GM21619 (cell line): Measurements from ENCODE around the gene UFC1.

Experiments used
- ATAC-seq: cut with Tn5 transposase; IDR thresholded peaks from one replicate; pipeline ENCODE4 v1.9.1; 2021; ENCODE audit not compliant: unreplicated experiment

Gene UFC1

GRCh38 chr1:161133220-161133740 is 20.5 kb upstream of the UFC1 start:
- no peak for ATAC-seq

GRCh38 chr1:161137881-161138280 is 15.9 kb upstream of the UFC1 start:
- ATAC-seq, result no peak

DNA sequence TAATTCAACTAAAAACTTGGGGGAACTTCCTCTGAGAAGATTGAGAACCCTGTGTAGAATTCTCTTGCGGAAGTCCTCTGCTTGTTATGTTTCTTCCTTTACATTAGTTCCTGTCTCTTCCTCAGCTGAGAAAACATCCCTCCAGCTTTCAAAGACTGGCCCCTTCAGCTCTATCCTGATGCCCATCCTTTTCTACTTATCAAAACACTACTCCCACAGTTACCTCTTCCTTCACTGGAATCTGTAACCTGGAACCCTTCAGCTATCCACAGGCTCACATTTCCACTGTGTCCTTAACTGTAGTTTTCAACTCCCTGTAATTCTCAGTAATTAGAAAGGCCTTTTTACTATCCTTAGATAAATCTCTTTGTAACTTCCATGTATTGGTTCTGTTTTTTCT is 15.3 kb upstream of the UFC1 start:
- no peak for ATAC-seq

GRCh38 chr1:161139766-161140165 is 14.0 kb upstream of the UFC1 start:
- no peak for ATAC-seq

GRCh38 chr1:161140755-161141400 is 12.9 kb upstream of the UFC1 start:
- ATAC-seq, result no peak

DNA sequence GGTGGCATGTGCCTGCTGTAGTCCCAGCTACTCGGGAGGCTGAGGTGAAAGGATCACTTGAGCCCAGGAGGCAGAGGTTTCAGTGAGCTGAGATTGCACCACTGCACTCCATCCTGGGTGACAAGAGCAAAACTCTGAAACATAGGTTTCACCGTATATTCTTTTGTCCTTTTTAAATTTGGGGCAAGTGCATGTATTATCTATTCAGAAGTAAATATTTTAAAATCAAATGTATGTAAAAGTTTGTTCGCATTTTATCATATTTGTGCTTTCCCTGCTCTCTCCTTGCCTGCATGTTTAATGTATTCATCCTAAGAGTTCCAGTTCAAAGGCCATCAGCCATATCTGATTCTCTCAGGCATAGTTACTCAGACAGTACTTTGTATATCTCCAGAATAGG is 7.9 kb upstream of the UFC1 start:
- ATAC-seq, result no peak

GRCh38 chr1:161153176-161153575 is 602 bp upstream of the UFC1 start:
- ATAC-seq, result no peak

DNA sequence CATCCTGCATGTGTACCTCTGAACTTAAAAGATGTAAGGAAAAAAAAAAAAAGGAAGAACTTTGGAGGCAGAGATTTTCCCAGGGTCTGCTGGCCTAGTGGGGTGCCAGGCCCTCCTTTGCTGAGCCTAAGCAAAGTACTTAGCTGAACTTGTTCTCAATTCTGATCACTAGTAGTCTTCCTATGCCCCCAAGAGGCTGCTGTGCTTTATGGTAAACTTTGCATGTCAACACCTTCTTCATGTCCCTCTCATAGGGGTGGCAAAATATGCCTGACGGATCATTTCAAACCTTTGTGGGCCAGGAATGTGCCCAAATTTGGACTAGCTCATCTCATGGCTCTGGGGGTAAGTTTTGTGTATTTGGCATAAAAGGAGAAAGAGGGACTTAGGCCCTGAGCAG is 4.1 kb downstream of the UFC1 start:
- ATAC-seq, result no peak

DNA sequence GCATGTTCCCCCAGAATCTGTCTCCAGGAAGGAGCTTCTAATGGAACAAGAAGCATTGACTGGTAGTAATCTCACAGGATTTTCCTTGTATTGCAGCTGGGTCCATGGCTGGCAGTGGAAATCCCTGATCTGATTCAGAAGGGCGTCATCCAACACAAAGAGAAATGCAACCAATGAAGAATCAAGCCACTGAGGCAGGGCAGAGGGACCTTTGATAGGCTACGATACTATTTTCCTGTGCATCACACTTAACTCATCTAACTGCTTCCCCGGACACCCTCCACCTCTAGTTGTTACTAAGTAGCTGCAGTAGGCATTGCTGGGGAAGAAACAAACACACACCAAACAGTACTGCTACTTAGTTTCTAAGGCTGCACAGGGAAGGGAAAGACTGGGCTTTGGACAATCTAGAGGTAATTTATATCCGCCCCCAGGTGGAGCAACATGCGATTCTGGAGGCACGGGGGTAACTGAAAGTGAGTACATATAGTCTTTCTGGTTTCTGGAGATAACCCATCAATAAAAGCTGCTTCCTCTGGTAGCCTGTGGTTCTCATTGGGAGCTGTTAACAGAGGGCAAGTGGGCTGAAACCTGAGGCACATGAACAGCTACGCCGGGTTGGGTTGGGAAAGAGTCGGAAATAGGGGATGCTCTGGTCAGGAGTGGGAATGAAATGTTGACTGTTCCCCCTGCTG is 4.7 kb downstream of the UFC1 start:
- ATAC-seq, result no peak

DNA sequence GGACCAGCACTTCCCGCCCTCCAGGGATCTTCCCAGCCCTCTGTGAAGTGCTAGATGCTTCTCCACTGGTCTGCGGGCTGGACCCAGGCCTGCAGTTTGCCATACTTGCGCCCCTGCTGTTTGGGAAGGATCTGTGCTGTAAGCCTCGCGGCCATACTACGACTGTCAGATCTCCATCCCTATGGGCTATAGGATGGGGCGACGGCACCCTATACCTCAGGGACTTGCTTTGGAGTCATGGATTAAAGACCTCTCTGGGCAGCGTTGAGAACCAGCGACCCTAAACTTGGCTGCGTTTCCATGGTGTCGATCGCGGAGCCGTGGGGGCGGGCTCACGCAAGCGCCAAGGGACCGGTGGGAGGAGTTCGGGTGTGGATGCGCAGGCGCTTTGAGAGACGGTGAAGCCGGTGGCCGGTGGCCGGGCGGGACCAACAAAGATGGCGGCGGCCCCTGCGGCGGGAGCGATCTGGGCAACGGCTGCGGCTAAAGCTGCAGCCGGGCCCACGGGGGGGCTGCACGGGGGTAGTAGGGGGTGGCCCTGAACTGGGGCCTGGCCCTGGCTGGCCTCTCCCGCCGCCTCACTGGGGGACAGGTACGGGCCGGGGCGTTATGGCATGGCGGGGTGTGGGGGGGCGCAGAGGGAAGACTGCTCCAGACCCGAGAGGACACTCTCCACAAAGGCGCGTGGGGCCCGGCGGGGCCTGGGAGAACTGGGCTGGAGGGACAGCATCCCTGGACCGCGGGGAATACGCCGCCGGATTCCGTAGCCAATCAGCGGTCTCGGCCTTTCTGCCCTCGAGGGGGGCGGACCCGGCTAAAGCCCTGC is 5.5 kb downstream of the UFC1 start, which contains the start of gene USP21:
TSS of gene USP21 (plus strand) at position 414 of the 826 bp plus-strand sequence. CDS start 1,141 bp downstream, outside the sequence.
- ATAC-seq, result peak; percentile 82

- no peak for ATAC-seq
Measured at GRCh38 chr1:161159913-161160243, 6.1 kb downstream of the UFC1 start.

DNA sequence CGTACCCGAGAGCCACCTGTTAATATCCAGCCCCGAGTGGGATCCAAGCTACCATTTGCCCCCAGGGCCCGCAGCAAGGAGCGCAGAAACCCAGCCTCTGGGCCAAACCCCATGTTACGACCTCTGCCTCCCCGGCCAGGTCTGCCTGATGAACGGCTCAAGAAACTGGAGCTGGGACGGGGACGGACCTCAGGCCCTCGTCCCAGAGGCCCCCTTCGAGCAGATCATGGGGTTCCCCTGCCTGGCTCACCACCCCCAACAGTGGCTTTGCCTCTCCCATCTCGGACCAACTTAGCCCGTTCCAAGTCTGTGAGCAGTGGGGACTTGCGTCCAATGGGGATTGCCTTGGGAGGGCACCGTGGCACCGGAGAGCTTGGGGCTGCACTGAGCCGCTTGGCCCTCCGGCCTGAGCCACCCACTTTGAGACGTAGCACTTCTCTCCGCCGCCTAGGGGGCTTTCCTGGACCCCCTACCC is 6.9 kb downstream of the UFC1 start:
- ATAC-seq, result no peak

GRCh38 chr1:161161652-161162051 is 7.9 kb downstream of the UFC1 start:
- ATAC-seq, result no peak

DNA sequence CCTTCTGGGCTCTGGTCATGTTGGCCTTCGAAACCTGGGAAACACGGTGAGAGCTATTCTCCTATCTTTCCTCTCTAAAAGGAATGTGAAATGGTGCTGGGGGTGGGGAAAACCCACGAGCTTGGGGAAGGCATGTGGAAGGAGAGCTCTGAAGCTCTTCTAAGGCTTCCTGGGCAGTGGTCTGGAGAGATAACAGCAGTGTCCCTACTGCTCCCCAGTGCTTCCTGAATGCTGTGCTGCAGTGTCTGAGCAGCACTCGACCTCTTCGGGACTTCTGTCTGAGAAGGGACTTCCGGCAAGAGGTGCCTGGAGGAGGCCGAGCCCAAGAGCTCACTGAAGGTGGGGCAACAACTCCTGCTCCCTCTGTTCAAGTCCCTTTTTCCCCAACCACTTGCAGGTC is 8.3 kb downstream of the UFC1 start:
- ATAC-seq, result no peak

DNA sequence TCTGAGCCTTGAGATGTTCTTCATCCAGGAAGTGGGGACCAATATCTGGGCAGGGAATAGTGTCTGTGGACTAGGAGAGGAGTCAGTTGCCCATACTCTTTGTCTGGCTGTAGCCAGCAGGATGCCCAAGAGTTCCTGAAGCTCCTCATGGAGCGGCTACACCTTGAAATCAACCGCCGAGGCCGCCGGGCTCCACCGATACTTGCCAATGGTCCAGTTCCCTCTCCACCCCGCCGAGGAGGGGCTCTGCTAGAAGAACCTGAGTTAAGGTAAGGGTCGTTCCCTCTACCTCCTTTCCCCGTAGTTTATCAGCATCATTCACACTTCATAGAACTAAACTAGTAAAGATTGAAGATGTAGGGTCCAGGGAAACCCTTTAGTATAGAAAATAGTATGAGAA is 9.0 kb downstream of the UFC1 start:
- ATAC-seq, result no peak

- no peak for ATAC-seq
Measured at GRCh38 chr1:161163793-161164192, 10.0 kb downstream of the UFC1 start.

GRCh38 chr1:161164901-161165610 is 11.3 kb downstream of the UFC1 start:
- ATAC-seq, result no peak

GRCh38 chr1:161165742-161166668 is 12.2 kb downstream of the UFC1 start, which contains the start of gene PPOX:
PPOX (plus strand) TSS chr1:161166426; CDS start chr1:161166848, 422 bp downstream.
- peak; percentile 94 for ATAC-seq

DNA sequence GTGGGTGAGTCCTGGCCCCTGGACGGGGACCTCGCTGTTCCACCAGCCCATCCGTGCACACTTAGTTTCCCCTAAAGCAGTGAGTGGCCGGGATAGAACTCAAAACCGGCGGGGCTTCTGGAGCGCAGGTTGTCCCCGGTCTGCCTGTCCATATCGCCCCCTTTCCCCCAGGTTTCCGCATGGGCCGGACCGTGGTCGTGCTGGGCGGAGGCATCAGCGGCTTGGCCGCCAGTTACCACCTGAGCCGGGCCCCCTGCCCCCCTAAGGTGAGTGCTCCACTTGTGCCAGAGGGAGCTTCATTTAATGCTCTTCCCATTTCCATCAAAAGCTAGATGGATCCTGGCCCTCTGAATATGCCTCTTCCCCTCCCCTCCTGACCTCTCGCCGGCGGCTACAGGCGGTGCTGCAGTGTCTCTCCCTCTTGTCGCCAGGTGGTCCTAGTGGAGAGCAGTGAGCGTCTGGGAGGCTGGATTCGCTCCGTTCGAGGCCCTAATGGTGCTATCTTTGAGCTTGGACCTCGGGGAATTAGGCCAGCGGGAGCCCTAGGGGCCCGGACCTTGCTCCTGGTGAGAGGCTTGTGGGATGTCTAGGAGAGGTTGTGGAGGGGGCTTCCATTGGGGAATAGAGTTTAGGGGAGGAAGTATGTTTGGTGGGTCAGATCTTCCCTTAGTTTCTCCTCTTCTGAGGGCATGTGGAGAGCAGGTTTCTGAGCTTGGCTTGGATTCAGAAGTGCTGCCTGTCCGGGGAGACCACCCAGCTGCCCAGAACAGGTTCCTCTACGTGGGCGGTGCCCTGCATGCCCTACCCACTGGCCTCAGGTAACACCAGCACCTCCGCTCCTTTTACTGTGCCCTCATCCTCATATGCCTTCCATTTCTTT is 13.1 kb downstream of the UFC1 start:
- ATAC-seq, result no peak
